RPMI7951 (cell line): Measurements from ENCODE around the gene SEMA3E. TPM values are rescaled to one million over a fixed set of nuclear protein-coding genes. Genes with fewer than 3 reads are reported as not detected.
"Not testable (repeated sequence)": the region's sequence is repeated elsewhere in the genome, so short reads cannot be mapped to it uniquely, and the experiment has no call there.

Source experiments
- DNase-seq: peaks from one replicate; pipeline ENCODE4 v3.0.0-alpha.2; 2012; ENCODE audit warnings: low read depth
- total RNA-seq: library from RNA; depleted of rRNA; stranded (reverse); fragments of >200 nt; shearing (Covaris generic); gene quantifications from 2 replicates; pipeline ENCODE4 v1.2.3, GENCODE V29; 2014

Gene SEMA3E
- total RNA-seq, 1 experiment from 2014 or later = under 0.01 TPM

DNA sequence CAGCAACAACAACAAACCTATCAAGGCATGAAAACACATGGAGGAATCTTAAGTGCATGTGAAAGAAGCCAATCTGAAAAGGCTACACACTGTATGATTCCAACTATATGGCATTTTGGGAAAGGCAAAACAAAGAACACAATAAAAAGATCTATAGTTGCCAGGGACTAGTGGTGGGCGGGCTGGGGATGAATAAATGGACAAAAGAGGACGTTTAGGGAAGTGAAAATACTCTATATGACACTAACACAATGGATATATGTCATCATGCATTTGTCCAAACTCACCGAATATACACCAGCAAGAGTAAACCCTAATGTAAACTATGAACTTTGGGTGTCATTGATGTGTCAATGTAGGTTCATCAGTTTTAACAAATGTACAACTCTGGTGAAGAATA lies 89.1 kb downstream of the SEMA3E start:
- no peak for DNase-seq

DNA sequence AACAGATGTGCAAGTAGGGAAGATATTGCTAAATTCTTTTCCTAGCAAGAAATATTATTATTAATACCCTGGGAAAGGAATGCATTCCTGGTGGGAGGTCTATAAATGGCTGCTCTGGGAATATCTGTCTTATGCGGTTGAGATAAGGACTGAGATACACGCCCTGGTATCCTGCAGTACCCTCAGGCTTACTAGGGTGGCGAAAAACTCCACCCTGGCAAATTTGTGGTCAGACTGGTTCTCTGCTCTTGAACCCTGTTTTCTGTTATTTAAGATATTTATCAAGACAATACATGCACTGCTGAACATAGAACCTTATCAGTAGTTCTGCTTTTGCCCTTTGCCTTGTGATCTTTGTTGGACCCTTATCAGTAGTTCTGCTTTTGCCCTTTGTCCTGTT lies 96.4 kb downstream of the SEMA3E start:
- DNase-seq = not testable (repeated sequence)

DNA sequence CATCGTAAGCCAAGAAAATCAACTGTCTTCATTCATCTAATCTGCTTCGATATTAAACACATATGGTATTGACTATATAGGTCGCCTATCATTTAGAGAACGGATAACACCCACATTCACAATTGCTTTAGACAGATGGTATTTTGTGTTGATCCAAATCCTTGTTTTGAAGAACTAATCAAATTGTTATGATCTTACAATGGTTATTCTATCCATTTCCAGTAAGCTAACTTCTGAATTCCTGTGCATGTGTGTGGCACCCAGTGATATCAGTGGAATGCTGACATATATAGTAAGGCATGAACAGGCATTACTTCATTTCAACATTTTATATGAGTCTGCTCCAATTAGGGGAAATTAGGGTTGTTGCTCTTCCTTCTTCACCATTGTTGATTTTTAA lies 98.8 kb downstream of the SEMA3E start:
- no peak for DNase-seq

DNA sequence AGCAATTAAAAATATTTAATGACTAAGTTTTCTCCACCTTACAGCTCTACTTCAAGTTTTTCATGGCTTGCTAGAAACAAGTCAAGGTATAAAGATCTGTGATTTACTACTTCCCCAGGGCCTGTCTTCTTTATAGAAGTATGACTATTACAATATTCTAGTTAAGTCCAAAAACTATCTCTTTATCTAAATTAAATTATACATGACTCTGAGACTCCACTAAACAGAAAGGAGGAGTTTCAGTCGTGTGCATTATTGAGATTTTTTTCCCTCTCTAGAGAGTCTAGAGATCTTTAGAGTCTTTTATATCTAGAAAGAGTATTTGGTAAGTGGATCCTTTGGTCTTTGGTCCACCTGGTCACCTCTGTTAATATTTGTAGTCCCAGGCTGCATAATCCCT lies 100.7 kb downstream of the SEMA3E start:
- DNase-seq = no peak

DNA sequence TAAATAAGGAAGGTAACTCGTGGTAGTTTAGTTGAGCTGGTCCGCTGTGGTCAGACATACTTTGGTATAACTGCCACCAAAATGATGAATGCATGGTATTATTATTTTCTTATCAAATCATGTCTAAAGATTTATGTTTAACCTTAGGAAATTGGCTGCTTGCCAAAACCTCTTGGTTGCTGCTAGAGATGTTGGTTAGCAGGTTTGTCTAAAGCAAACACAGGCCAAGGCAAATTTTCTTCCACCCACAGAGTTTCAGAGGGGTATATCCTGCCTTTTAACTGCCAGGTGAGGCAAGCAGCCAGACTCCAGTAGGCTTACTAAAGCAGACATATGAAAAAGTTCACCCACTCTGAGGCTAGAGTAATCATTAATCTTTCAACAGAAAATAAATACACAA lies 101.4 kb downstream of the SEMA3E start:
- DNase-seq = no peak

DNA sequence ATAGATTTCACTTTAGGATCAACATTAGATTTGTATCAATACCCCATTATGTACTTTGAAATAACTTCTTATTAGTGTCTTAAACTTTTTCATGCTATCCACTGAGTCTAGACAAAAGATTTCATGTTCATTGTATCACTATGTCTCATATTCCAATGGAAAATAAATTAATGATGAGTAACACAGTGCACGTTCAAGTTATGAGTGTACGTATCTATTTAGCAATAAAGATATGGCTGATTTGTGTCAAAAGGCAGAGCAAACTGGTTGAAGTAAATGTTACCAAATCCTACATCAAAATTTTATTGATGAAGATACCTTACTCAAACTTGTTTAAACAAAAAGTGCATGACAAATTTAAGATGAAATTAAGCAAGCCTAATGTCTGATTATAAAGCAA lies 102.4 kb downstream of the SEMA3E start:
- DNase-seq = no peak

DNA sequence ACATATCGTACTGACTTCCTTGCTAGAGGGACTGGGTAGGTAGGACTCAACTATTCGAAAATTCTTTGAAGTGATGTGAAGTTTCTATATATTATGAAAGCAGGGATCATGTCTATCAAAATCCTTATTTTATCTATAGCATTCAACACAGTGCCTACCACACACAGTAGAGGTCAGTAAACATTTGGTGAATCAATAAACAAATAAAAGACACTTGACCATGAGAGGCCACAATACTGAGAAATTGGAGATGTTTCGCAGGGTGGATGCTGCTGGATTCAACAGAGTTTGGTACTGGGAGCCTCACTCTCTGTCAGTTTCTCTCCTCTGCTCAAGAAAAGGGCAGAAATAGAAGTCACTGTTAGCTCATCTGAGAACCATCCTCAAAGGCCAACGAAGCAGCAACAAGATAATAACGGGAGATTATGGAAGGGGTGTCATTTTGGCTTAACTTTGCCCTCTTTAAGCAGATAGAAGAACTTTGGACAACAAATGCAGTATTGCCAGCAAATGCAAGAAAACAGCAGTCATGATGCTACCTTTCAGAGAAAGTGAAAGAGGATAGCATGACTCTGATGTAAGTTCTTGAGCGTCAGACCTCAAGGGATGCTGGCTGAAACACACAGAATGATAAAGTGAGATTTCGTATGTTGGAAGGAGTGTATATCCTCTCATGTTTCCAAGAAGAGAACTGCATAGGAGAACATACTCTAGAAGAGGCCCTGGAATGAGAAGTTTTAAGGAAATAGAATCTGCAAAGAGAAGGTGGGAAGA lies 107.6 kb downstream of the SEMA3E start:
- no peak for DNase-seq

DNA sequence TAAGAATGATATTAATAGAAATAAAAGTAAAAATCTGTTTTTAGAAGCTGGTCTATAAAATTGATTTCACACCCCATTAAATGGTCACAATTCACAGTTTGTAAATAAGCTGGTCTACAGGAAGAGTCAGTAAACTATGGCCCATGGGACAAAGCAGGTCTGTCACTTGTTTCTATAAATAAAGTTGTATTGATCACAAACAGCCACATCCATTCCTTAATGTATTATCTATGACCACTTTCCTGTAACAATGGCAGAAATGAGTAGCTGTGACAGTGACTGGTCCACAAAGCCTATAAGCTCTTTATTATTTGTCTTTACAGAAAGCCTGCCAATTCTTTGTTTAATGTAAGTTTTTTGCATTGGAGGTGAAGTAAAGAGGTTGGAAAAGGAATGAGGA lies 114.5 kb downstream of the SEMA3E start:
- DNase-seq = no peak

DNA sequence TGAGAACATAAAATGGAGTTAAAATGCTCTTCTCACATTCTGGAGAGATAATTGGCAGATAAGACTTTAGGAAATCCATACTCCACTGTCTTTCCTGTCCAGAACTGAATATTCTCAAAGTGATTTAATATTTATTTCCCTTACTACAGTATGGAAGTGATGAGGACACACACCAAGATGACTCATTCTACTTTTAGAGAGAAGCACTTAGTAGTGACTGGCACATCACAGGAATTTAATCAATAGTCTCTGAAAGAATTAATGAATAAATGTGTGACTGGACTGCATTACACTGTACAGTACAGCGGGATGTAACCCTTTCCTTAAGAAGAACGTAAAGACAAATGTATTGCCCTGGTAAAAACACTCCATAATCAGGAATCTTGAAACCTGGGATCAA lies 116.7 kb downstream of the SEMA3E start:
- DNase-seq = no peak

DNA sequence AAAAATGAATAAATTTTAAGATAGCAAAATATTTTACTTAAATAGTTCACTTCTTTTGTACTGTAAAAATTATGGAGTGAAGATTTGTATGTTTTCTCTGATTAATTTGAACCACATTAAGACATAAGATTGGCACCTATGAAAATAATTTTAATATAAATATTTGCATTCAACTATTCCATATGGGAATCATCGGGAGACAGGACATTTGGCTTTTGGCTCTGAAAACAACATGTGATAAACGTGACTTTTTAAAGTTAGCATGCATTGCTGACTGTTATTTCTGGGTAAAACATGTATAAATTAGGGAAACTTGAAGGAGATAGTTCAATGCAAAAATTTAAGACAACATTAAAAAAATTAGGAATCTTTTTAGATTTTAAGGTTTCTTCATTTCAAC lies 117.2 kb downstream of the SEMA3E start:
- no peak for DNase-seq

DNA sequence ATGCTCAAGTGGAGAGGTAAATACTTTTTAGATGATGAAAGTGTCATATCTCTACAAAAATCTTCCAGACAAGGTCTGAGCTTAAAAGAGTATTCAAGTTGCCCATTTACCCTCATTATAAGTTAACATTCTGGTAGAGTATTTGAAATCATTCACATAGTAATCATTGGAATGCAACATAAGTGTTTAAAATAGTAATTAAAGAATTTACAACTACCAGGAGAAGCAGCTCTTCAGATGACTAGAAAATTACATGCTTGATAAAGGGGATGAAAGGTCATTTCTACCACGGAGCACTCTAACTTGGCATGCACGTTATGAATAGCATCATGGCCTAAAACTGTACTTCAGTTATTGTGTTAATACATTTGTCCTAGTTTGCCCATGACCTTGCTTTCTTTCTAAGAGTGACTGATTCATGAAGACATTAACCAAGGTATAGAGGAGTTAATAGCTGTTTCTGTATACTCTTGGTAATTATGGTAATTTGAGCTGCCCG lies 120.0 kb downstream of the SEMA3E start:
- DNase-seq = no peak

DNA sequence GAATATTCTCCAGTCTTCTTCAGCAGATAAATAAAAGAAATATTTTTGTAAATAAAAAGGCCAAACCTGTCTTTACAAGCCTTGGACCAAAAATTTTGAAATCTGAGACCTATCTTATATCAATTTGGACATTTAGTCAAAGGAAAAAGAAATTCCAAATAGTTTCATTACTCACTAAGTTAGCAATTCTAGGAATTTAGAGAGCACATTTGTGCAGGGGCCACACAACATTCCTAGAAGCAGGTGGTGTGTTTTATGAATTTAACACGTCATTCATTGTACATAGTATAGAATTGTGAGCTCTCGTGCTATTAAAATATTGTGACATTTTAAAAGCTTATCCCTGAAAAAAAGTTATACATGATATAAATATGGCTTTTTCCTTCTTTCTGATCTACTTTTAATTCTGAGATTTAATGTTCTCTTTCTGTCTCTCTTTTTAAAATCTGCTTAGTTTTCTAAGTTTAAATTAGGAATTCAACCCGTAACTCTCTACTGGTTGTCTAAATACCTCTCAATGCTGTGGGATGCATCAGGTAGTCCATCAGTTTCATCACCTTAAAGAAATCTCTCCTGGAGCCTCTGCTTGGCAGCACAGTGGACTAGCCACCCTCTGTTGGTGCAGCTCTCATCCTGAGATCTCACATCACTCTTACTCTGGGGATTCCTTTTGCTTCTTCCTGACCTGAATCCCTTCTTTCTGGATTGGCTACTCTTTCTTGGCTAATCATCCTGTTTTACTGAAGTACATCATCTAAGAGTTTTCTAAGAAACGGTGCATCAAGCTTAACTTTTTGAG lies 124.5 kb downstream of the SEMA3E start:
- DNase-seq = no peak

DNA sequence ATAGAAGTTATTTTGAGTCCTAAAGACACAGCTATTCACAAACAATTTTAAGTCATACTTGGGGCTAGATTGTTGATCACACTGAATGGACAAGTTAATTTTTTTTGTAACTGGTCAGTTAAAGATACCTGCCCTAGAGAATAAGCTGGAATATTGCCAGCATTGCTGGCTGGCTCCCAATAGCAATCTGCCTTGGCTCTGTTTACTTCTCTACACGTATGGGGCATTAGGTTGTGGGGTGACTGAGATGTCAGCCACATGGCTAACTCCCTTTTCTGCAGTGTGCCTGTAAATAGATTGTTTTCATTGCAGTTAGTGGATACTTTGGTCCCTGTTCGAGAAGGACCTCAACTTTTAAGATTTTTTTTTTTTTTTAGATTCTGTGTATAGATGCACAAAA lies 128.2 kb downstream of the SEMA3E start:
- DNase-seq = no peak

DNA sequence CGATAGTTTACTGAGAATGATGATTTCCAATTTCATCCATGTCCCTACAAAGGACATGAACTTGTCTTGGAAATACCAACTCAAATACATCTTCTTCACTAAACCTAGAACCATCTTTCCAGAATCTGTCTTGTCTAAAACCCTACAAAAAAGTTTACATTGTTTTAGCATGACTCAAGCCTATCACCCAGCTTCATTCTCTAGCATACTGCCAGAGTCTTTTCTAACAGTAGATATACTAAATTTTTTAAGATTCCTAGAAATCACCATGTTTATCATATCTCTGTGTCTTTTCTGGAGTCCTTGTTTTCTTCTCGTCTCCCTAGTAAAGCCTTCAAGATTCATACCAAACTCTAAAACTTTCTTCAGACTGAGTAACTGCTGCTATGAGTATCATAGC lies 129.7 kb downstream of the SEMA3E start:
- DNase-seq = no peak

DNA sequence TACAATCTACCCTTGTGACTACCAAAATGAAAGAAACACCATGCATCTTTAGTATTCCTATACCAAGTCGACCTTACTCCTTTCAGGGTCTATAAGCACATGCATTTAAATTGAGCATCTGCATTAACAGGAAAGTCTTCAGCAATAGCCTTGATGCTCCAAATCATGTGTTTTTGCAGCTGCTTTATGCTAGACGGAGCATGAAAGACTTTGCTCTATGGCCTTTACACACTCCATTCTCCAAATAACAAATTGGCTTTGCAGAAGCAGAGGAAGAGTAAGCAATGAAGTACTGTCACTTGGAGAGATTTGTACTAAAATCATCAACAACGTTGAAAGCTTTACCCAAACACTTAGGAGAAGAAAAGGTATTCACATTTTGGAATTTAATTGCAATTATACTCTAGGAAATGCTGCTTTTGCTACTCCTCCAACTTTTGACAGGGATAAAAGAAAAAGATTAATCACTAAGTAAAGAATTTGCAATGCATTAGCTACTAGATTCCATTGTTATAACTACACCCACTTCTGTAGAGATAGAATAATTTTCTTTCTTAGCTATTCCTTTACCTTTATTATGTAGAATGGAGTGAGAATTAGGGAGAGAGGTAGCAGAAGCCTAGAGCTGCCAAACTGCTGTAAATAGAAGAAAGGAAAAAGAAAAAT lies 131.8 kb downstream of the SEMA3E start:
- DNase-seq = no peak

DNA sequence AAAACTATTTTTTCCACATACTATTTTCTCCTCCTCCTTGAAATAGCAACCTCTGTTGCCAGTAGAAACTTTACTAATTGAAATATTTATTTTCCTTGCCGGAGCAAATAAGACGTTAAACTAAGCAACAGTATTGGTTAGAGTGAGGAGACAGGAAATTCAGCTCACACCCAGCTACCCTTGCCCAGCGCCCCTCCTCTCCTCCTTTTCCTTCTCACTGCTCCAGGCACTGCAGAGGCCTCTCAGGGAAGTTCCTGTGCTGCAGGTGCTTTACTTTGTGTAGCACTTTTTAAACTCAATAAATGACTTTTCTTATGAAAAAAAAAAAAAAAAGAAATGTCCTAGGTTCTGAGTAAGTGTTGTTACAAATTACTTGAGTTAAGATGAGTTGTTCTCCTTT lies 134.0 kb downstream of the SEMA3E start:
- no peak for DNase-seq

DNA sequence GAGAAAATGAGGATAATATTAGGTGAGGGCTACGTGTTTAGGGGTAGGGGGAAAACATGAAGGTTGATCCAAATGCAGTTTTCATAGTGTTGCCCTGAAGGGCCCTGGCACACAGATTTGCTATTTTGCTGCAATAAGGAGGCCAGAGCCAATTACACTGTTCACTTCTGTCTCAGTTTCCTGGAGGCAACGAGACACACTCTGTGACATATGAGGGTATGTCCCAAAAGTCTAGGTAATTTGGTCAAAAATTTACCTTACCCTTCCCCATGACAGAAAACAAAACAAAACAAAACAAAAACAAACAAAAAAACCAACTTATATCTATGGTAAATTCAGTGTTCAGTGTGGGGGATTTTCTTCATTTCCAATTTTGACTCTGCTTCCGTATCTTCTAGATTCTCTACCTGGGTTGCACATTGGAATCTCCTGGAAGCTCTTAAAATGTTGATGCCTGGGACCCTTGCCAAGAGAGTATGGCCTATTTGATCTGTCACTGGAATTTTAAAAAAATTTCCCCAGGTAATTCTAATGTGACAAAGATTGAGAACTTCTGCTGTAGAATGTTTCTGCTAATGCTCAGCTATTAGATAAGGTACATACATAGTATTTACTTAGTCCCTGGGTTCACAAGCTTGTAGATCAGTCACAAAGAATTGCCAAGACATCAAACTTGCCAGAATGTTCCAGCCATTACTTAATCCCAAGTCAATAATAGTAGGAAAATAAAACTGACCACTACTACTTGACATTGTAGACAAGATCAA lies 139.5 kb downstream of the SEMA3E start:
- DNase-seq = no peak

DNA sequence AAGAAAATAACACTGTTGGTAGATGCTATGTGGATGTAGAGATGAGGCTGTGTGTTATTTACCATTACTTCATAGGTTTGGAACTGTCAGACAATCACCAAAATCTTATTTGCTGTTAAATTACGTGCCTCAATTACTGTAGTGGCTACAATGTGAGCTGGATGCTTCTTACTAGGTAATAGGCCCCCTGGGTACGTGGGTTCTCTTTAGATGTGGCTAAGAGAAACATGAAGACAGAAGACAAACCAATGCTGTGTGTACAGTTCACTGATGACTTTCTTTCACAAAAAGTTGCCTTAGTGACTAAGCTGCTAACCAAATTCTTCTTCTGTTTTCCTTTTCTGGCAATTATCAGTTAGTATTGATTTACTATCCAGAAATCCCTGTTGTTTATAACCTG lies 144.6 kb downstream of the SEMA3E start:
- no peak for DNase-seq

DNA sequence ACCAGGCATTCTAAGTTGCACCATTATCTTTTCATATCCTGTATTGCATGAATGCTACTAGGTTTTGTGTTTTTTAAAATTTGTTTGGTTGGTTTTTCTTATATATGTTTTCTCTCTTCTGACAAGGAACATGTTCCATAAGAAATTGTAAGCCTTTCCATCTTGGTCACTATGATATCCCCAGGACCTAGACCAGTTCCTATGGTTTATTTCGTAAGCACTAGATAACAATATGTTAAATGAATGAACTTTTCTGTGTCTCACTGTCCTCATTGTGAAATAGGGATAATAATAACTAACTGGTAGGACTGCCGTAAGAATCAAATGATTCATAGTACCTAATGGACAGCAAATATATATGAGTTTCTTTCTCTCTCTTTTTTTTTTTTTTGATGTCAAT lies 146.3 kb downstream of the SEMA3E start:
- DNase-seq = no peak

DNA sequence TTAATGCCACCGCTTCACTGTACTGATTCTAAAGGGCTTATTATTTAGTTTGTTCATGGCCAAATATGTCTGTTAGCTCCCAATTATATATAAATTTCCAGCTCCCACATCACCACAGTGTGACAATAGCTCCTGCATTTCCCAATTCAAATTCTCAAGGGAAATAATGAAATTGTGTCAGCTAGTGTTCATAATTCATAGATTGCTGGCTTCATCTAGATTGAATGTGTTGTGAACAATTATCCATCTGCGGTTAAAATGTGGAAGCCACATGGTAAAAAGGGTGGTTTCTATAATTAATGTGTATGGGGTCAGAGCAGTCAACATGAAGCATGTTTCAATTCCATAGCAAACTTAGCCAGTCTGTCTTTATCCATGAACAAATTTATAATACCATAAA lies 154.3 kb downstream of the SEMA3E start:
- DNase-seq = no peak

DNA sequence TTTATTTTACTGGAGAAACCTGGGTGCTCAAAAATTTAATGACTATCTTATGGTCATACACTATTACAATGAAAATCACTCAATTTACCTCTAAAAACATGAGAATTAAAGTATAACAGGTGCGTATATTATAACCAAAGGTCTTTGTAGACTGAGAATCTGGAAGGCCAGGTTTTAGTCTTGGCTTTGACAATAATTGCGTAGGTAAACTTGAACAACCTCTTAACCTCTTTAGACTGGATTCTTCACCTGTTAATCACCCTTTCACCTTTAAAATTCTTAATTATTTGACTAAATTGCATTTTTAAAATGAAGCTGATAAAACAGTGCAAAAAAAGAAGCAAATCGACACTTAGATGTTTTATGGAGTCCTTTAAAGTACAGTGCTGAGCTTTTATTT lies 156.1 kb downstream of the SEMA3E start:
- no peak for DNase-seq

DNA sequence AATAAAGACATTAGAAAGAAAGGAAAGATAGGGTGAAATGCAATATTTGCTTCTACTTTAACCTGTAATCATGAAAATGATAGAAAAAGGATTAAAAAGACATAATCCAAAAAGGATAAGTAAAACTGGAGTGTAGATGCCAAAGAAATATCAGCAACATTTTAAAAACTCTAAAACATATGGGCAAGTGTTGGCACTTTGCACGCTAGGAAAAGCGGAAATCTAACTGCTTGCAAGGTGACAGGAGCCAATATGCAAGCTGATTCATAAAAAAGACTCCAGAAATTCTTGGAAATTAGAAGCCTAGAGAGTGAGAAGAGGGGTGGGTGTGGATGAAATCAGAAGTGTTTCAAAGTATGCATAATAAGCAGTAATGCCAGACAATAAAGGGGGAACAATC lies 161.1 kb downstream of the SEMA3E start:
- DNase-seq = no peak
